ENCODE measurements around the gene FOXL3. TPM values are rescaled to one million over a fixed set of nuclear protein-coding genes. Genes with fewer than 3 reads are reported as not detected.

FOXL3 gene
- total and polyA plus RNA-seq, 4 donors, result not detected

GRCh38 chr7:322708-323111 is 32.7 kb downstream of the FOXL3 start:
- no peak for ATAC-seq (ENCODE audit: insufficient read depth, low FRiP score)
- H3K27me3 ChIP-seq (ENCODE audit: control insufficient read depth in 3 of 3, insufficient read depth in 3 of 3, low read length in 2 of 3), result no peaks in the 10 kb centered on the region
- no peak overlapping the region for H3K9ac ChIP-seq (ENCODE audit: insufficient read depth in 1 of 2, low read length in 2 of 2)
- WGBS, 2 donors, result 90 to 94% methylated on average over 6 of the region's 6 CpGs
- no peaks in the 10 kb centered on the region for H3K36me3 ChIP-seq (ENCODE audit: control insufficient read depth in 4 of 4, insufficient read depth in 4 of 4, low read length in 4 of 4)
- peaks cover 0 to 6% (median 0%) of the 10 kb centered on the region in 4 donors for H3K9me3 ChIP-seq (ENCODE audit: control insufficient read depth in 4 of 4, insufficient read depth in 3 of 4, low read length in 3 of 4)
- H3K4me1 ChIP-seq (ENCODE audit: control insufficient read depth in 5 of 5, insufficient read depth in 5 of 5, low read length in 5 of 5), result peaks cover 0 to 17% (median 8%) of the 10 kb centered on the region in 5 donors
- DNase-seq, result no peak
- no peak for TF ChIP-seq CTCF (IDR thresholded peaks at IDR 0.05; ENCODE audit: control extremely low read depth, extremely low read depth)
- no peak overlapping the region for H3K4me3 ChIP-seq
- no peak overlapping the region for H3K27ac ChIP-seq (ENCODE audit: low read depth in 1 of 2, low read length in 1 of 2)

GRCh38 chr7:323410-323809 is 33.4 kb downstream of the FOXL3 start:
- ATAC-seq (ENCODE audit: insufficient read depth, low FRiP score), result no peak
- WGBS, 2 donors, result 80 to 82% methylated on average over 10 of the region's 10 CpGs
- peaks cover 0 to 6% (median 0%) of the 10 kb centered on the region in 4 donors for H3K9me3 ChIP-seq (ENCODE audit: control insufficient read depth in 4 of 4, insufficient read depth in 3 of 4, low read length in 3 of 4)
- no peaks in the 10 kb centered on the region for H3K36me3 ChIP-seq (ENCODE audit: control insufficient read depth in 4 of 4, insufficient read depth in 4 of 4, low read length in 4 of 4)
- H3K4me3 ChIP-seq, result no peak overlapping the region
- no peaks in the 10 kb centered on the region for H3K27me3 ChIP-seq (ENCODE audit: control insufficient read depth in 3 of 3, insufficient read depth in 3 of 3, low read length in 2 of 3)
- H3K9ac ChIP-seq (ENCODE audit: insufficient read depth in 1 of 2, low read length in 2 of 2), result no peak overlapping the region
- peaks cover 0 to 17% (median 8%) of the 10 kb centered on the region in 5 donors for H3K4me1 ChIP-seq (ENCODE audit: control insufficient read depth in 5 of 5, insufficient read depth in 5 of 5, low read length in 5 of 5)
- DNase-seq, result no peak
- TF ChIP-seq CTCF (IDR thresholded peaks at IDR 0.05; ENCODE audit: control extremely low read depth, extremely low read depth), result no peak
- H3K27ac ChIP-seq (ENCODE audit: low read depth in 1 of 2, low read length in 1 of 2), result no peak overlapping the region

- no peaks in the 10 kb centered on the region for H3K27me3 ChIP-seq (ENCODE audit: control insufficient read depth in 3 of 3, insufficient read depth in 3 of 3, low read length in 2 of 3)
- H3K27ac ChIP-seq (ENCODE audit: low read depth in 1 of 2, low read length in 1 of 2), result no peak overlapping the region
- DNase-seq, result no peak
- H3K4me1 ChIP-seq (ENCODE audit: control insufficient read depth in 5 of 5, insufficient read depth in 5 of 5, low read length in 5 of 5), result peaks cover 0 to 17% (median 8%) of the 10 kb centered on the region in 5 donors
- no peak overlapping the region for H3K9ac ChIP-seq (ENCODE audit: insufficient read depth in 1 of 2, low read length in 2 of 2)
- 92 to 95% methylated on average over 8 of the region's 8 CpGs for WGBS, 2 donors
- H3K4me3 ChIP-seq, result no peak overlapping the region
- no peak for TF ChIP-seq CTCF (IDR thresholded peaks at IDR 0.05; ENCODE audit: control extremely low read depth, extremely low read depth)
- H3K36me3 ChIP-seq (ENCODE audit: control insufficient read depth in 4 of 4, insufficient read depth in 4 of 4, low read length in 4 of 4), result no peaks in the 10 kb centered on the region
- peaks cover 0 to 6% (median 0%) of the 10 kb centered on the region in 4 donors for H3K9me3 ChIP-seq (ENCODE audit: control insufficient read depth in 4 of 4, insufficient read depth in 3 of 4, low read length in 3 of 4)
- ATAC-seq (ENCODE audit: insufficient read depth, low FRiP score), result no peak
These were observed 34.0 kb downstream of the FOXL3 start for GRCh38 chr7:324011-324410.
